ENCODE data around the gene CTDSP2.

The CTDSP2 gene

DNA sequence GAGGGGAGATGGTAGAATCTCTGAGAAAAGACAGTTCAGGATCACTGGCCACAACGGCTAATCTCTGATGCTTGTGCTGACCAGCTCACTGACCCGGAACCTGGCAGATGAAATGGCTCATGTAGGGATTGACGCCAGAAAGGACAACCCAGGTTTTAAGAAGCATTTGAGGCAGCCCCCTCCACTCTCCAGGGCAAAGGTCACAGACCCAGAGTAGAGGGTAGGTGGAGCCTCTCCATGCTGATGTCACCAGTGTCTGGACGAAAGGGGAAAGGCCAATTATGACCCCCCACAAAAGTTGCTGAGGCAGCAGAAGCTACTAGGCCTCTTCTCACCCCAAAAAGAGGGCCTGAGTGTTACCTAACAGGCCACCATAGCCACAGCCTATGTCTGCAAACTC, 75.8 kb downstream of the CTDSP2 start:
- peak overlapping the region; percentile 82 for H3K27ac ChIP-seq
- DNase-seq (ENCODE audit: low read depth, low spot score) = no peak

Data from epithelial cell of prostate (primary cell).